Left kidney (tissue), 2 donors: ENCODE results near the gene MRI1. TPM values are rescaled to one million over a fixed set of nuclear protein-coding genes. Genes with fewer than 3 reads are reported as not detected.

Experiments
- DNase-seq: peaks from one replicate; pipeline ENCODE4 v3.0.0-alpha.2; 2013
- polyA plus RNA-seq: library from polyadenylated mRNA; unstranded; fragments of 120-200 nt; gene quantifications from one replicate; pipeline ENCODE4 v1.2.1, GENCODE V29; 2013; ENCODE audit not compliant: insufficient read length

The MRI1 gene
- polyA plus RNA-seq, 1 donor = 34.2 TPM

DNA sequence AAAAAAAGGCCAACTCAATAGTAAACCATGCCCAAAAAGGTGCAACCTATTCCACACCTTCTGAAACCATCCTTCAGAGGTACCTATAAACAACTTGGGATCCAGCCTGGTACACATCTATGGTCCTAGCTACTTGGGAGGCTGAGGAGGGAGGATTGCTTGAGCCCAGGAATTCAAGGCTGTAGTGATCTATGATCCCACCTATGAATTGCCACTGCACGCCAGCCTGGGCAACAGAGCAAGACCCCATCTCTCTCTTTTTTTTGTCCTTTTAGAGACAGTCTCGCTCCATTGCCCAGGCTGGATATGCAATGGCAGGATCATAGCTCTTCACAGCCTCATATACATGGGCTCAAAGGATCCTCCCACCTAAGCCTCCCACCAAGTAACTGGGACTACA, 57.0 kb downstream of the MRI1 start:
- DNase-seq = no peak

DNA sequence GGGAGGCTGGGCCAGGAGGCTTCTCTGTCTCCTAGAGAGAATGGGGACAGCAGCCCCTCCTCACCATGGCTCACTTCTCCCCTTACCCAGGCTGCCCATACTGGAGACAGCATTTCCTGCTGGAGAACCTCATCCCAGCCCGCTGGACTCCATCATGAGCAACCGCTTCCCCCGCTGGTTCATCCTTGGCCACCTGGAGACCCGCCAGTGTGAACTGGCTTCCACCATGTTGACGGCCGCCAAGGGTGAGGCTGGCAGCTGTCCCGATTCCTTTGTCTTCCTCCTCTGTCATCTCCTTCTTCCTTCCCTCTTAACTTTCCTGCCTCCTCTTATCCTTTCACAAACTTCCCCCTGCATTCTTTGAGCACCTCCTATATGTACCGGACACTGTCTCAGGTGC, 58.9 kb downstream of the MRI1 start:
- DNase-seq = no peak

Other genes with a start within 250 kb of the MRI1 start
- 101 TPM for gene C19orf53, start 9.9 kb downstream of the MRI1 start, polyA plus RNA-seq
- gene ZSWIM4, start 30.9 kb downstream of the MRI1 start, polyA plus RNA-seq = 6.7 TPM
- 1.2 TPM for gene NANOS3, start 112.6 kb downstream of the MRI1 start, polyA plus RNA-seq
- gene BRME1, start 141.6 kb downstream of the MRI1 start, polyA plus RNA-seq = 6.8 TPM
- 28.5 TPM for gene CC2D1A, start 141.7 kb downstream of the MRI1 start, polyA plus RNA-seq
- gene PODNL1, start 173.9 kb downstream of the MRI1 start, polyA plus RNA-seq = 1.2 TPM
- 33.6 TPM for gene DCAF15, start 188.0 kb downstream of the MRI1 start, polyA plus RNA-seq
- gene RFX1, start 241.8 kb downstream of the MRI1 start, polyA plus RNA-seq = 10.5 TPM